Fibroblast of lung (primary cell): ENCODE data around the gene EPHB3. TPM values are rescaled to one million over a fixed set of nuclear protein-coding genes. Genes with fewer than 3 reads are reported as not detected.

Source experiments
- DNase-seq, 2 donors: peaks; one replicate each; pipeline versions ENCODE4 v3.0.0 to v3.0.0-alpha.2; 2010; ENCODE audit warnings: low read depth in 2 of 2
- H2AFZ ChIP-seq: 2 replicates; pipeline ENCODE4 v1.5.1; 2012; ENCODE audit warnings: low read length, control low read depth, inconsistent platforms
- H3K27ac ChIP-seq: 2 replicates; pipeline ENCODE4 v1.5.1; 2011; ENCODE audit warnings: low read length, control low read depth; ENCODE audit not compliant: insufficient read depth
- H3K27me3 ChIP-seq: 2 replicates; pipeline ENCODE4 v1.5.1; 2011; ENCODE audit warnings: mild to moderate bottlenecking, low read length; ENCODE audit not compliant: control insufficient read depth, insufficient read depth
- H3K36me3 ChIP-seq: 2 replicates; pipeline ENCODE4 v1.5.1; 2011; ENCODE audit warnings: low read length; ENCODE audit not compliant: control insufficient read depth, insufficient read depth
- H3K4me1 ChIP-seq: 2 replicates; pipeline ENCODE4 v1.5.1; 2011; ENCODE audit warnings: low read length; ENCODE audit not compliant: control insufficient read depth, insufficient read depth; ENCODE audit errors: extremely low read depth
- H3K4me2 ChIP-seq: 2 replicates; pipeline ENCODE4 v1.5.1; 2011; ENCODE audit warnings: low read length, control low read depth; ENCODE audit not compliant: insufficient read depth; ENCODE audit errors: extremely low read depth
- H3K4me3 ChIP-seq, 4 experiments: fragments of 200-600 bp in 1 of 4; sonication (generic) in 1 of 4; replicated peaks in 1 of 4; 2 replicates each; pipeline ENCODE4 v1.5.1; 2011 to 2016; ENCODE audit warnings: low read length in 4 of 4, low read depth in 3 of 4, mild to moderate bottlenecking in 3 of 4, control low read depth in 2 of 4, inconsistent platforms in 1 of 4, mixed read lengths in 1 of 4; ENCODE audit not compliant: insufficient read depth in 1 of 4; ENCODE audit errors: control extremely low read depth in 1 of 4
- H3K79me2 ChIP-seq: 2 replicates; pipeline ENCODE4 v1.5.1; 2012; ENCODE audit warnings: mild to moderate bottlenecking, low read length, inconsistent platforms; ENCODE audit not compliant: control insufficient read depth, insufficient read depth
- H3K9ac ChIP-seq: 2 replicates; pipeline ENCODE4 v1.5.1; 2011; ENCODE audit warnings: mild to moderate bottlenecking, low read length, control low read depth; ENCODE audit not compliant: insufficient read depth
- H3K9me3 ChIP-seq: 2 replicates; pipeline ENCODE4 v1.5.1; 2012; ENCODE audit warnings: low read depth, low read length; ENCODE audit not compliant: control insufficient read depth, insufficient read depth
- H4K20me1 ChIP-seq: 2 replicates; pipeline ENCODE4 v1.5.1; 2011; ENCODE audit warnings: low read length; ENCODE audit not compliant: control insufficient read depth, insufficient read depth; ENCODE audit errors: extremely low read depth
- CTCF ChIP-seq, 2 donors: IDR thresholded peaks in 1 of 2; conservative IDR thresholded peaks in 1 of 2; 1 replicate in 1 of 2; 2 replicates in 1 of 2; pipeline ENCODE4 v1.5.1; 2011 to 2012; ENCODE audit warnings: low read length in 2 of 2, control low read depth in 1 of 2, inconsistent platforms in 1 of 2, low read depth in 1 of 2, mild to moderate bottlenecking in 1 of 2
- EZH2 ChIP-seq: IDR thresholded peaks from 2 replicates; pipeline ENCODE4 v1.5.1; 2012; ENCODE audit warnings: low read length, control low read depth, mild to moderate bottlenecking; ENCODE audit errors: missing control alignments
- polyA plus RNA-seq, 2 donors: library from polyadenylated mRNA; depleted of rRNA in 1 of 2; stranded (reverse) in 1 of 2; unstranded in 1 of 2; fragments of >200 nt; gene quantifications; 2 replicates each; pipeline ENCODE4 v1.2.1, GENCODE V29; 2011 to 2012; ENCODE audit warnings: missing spikeins in 1 of 2
- total RNA-seq: library from RNA; depleted of rRNA; stranded (reverse); fragments of >200 nt; gene quantifications from 2 replicates; pipeline ENCODE4 v1.2.1, GENCODE V29; 2014

The EPHB3 gene
- total and polyA plus RNA-seq, 2 donors (not counting 1 experiment from before 2014, with no cell fraction given) = 1.6 to 7.6 TPM

GRCh38 chr3:184618811-184619210, 57.2 kb downstream of the EPHB3 start:
- Histone ChIP-seq H3K4me2 (no peak overlapping the region), H3K9ac (no peak overlapping the region), H3K27me3 (peaks cover 7% of the 10 kb centered on the region), H4K20me1 (no peaks in the 10 kb centered on the region), H3K4me1 (no peaks in the 10 kb centered on the region), H2AFZ (no peak overlapping the region), H3K4me3 (no peak overlapping the region), H3K9me3 (no peaks in the 10 kb centered on the region), H3K36me3 (no peaks in the 10 kb centered on the region), H3K79me2 (no peaks in the 10 kb centered on the region), H3K27ac (no peak overlapping the region)
- TF ChIP-seq CTCF (conservative IDR thresholded peaks at IDR 0.05 in 1 of 2, IDR thresholded peaks at IDR 0.05 in 1 of 2; ENCODE audit: low read depth in 1 of 2, low read length in 2 of 2) = no peak
- TF ChIP-seq EZH2 = no peak
- no peak for DNase-seq

- H3K79me2 ChIP-seq = no peaks in the 10 kb centered on the region
- no peaks in the 10 kb centered on the region for H4K20me1 ChIP-seq
- H3K27ac ChIP-seq = no peak overlapping the region
- no peaks in the 10 kb centered on the region for H3K4me1 ChIP-seq
- no peak overlapping the region for H3K4me2 ChIP-seq
- H3K36me3 ChIP-seq = no peaks in the 10 kb centered on the region
- no peak for TF ChIP-seq EZH2
- no peak for TF ChIP-seq CTCF (conservative IDR thresholded peaks at IDR 0.05 in 1 of 2, IDR thresholded peaks at IDR 0.05 in 1 of 2; ENCODE audit: low read depth in 1 of 2, low read length in 2 of 2)
- no peak for DNase-seq
- H3K27me3 ChIP-seq = peaks cover 7% of the 10 kb centered on the region
- H2AFZ ChIP-seq = no peak overlapping the region
- H3K9me3 ChIP-seq = no peaks in the 10 kb centered on the region
- H3K9ac ChIP-seq = no peak overlapping the region
- no peak overlapping the region for H3K4me3 ChIP-seq
Observed at GRCh38 chr3:184619369-184619768, 57.8 kb downstream of the EPHB3 start.

GRCh38 chr3:184619787-184620430, 58.3 kb downstream of the EPHB3 start:
- DNase-seq = no peak
- TF ChIP-seq EZH2 = no peak
- no peak for TF ChIP-seq CTCF (conservative IDR thresholded peaks at IDR 0.05 in 1 of 2, IDR thresholded peaks at IDR 0.05 in 1 of 2; ENCODE audit: low read depth in 1 of 2, low read length in 2 of 2)
- Histone ChIP-seq H3K79me2 (no peaks in the 10 kb centered on the region), H3K4me1 (no peaks in the 10 kb centered on the region), H3K4me3 (no peak overlapping the region), H4K20me1 (no peaks in the 10 kb centered on the region), H3K27ac (no peak overlapping the region), H2AFZ (no peak overlapping the region), H3K36me3 (no peaks in the 10 kb centered on the region), H3K27me3 (peaks cover 7% of the 10 kb centered on the region), H3K9me3 (no peaks in the 10 kb centered on the region), H3K4me2 (no peak overlapping the region), H3K9ac (no peak overlapping the region)
